GM12875 (cell line): Measurements from ENCODE around the gene GLT6D1.
"Not testable (repeated sequence)": the region's sequence is repeated elsewhere in the genome, so short reads cannot be mapped to it uniquely, and the experiment has no call there.

Experiments used
- H3K4me3 ChIP-seq: one replicate; pipeline ENCODE4 v1.5.1; 2011; ENCODE audit warnings: low read depth, low read length, control low read depth
- TF ChIP-seq, protein P1 (sequence below): IDR thresholded peaks from 2 replicates; pipeline ENCODE4 v1.5.1; 2011; ENCODE audit warnings: low read depth, mild to moderate bottlenecking, control low read depth, inconsistent platforms, low read length, moderate library complexity, borderline replicate concordance; ENCODE audit not compliant: insufficient read depth

Gene GLT6D1

DNA sequence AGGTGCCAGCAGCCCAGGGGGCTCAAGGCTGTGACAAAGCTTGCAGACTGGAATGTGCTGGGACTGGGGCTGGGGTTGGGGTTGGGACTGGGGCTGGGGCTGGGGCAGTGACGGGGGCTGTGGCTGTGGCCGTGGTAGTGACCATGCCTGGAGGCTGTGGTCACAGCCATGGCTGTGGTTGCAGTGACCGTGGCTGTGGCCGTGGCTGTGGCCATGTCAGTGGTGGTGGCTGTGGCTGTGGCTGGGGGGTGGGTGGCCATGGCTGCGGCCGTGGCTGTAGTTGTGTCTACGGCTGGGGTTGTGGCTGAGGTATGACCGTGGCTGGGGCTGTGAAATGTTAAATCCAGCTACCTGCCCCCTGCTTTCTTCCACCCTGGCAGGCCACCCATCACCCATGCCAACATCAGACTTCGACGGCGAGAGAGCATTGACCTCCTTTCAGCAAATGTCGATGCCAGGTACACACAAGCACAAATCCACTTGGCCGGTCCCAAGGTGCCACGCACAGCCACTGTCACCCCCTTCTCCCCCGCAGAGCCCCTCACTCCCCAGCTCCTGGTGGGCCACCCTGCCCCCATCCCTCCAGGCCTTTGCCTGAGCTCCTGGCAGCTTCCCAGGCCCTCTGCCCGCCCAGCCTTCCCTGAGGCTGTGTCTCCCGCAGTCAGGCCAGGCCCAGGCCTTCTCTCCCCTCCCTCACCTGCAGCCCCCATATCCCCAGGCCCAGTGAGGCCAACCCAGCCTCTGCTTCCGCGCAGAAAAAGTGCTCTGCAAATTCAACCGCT is 39.1 kb upstream of the GLT6D1 start:
- no peak overlapping the region for H3K4me3 ChIP-seq
- TF ChIP-seq, protein P1, sequence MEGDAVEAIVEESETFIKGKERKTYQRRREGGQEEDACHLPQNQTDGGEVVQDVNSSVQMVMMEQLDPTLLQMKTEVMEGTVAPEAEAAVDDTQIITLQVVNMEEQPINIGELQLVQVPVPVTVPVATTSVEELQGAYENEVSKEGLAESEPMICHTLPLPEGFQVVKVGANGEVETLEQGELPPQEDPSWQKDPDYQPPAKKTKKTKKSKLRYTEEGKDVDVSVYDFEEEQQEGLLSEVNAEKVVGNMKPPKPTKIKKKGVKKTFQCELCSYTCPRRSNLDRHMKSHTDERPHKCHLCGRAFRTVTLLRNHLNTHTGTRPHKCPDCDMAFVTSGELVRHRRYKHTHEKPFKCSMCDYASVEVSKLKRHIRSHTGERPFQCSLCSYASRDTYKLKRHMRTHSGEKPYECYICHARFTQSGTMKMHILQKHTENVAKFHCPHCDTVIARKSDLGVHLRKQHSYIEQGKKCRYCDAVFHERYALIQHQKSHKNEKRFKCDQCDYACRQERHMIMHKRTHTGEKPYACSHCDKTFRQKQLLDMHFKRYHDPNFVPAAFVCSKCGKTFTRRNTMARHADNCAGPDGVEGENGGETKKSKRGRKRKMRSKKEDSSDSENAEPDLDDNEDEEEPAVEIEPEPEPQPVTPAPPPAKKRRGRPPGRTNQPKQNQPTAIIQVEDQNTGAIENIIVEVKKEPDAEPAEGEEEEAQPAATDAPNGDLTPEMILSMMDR, result no peak

GRCh38 chr9:135677641-135678168 is 38.4 kb upstream of the GLT6D1 start:
- no peak overlapping the region for H3K4me3 ChIP-seq
- TF ChIP-seq, protein P1, result no peak

DNA sequence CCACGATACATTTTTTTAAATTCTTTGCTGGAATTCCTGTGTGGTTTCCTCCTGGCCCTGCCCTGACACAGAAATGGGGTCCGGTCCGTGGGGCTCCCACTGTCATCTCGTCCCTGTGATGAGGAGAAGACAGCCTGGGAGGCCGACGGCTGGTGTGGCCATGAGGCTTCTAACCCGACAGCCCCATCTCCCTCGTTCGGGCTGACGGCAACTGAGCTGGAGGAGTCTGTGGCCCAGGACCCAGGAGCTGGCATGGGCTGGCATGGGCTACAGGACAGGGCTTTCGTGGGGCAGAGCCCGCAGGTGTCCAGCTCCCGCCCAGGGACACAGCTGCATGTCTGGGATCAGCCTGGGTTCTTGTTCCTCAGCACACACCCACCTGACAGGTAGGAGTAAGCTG is 37.6 kb upstream of the GLT6D1 start:
- H3K4me3 ChIP-seq, result no peak overlapping the region
- TF ChIP-seq, protein P1, result no peak

DNA sequence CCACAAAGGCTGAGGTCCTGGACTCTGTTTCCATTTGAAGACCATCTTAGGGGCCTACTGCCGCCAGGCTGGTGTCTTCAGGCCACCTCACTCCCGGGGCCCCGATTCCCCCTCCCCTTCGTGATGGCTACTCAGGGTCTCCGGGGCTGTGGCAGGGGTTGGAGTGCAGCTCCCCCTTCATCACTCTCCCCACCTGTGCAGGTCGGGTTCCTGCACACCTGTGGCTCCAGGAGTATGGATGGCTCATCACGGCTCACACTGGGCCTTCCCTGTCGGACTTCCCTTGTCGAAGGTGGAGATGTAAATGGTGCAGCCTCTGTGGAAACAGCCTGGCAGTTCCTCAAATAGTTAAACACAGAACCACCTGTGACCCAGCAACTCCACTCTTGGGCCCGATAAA is 35.6 kb upstream of the GLT6D1 start:
- H3K4me3 ChIP-seq, result no peak overlapping the region
- TF ChIP-seq, protein P1, result no peak

DNA sequence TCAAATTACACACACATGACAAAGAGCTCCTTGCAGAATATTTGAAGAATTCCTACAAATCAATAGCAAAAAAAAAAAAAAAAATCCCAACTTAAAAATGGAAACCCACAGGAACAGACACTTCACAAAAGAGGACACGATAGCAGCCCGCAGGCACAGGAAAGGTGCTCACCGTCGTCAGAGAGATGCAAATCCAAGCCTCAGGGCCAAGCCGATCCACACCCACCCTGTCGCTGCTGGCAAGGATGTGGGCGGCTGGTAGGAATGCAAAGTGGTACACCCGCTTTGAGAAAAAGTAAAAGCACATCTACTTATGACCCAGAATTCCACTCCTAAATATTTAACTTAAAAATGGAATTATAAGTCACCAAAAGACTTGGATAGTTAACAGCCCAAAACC is 34.6 kb upstream of the GLT6D1 start:
- H3K4me3 ChIP-seq, result no peak overlapping the region
- TF ChIP-seq, protein P1, result no peak

DNA sequence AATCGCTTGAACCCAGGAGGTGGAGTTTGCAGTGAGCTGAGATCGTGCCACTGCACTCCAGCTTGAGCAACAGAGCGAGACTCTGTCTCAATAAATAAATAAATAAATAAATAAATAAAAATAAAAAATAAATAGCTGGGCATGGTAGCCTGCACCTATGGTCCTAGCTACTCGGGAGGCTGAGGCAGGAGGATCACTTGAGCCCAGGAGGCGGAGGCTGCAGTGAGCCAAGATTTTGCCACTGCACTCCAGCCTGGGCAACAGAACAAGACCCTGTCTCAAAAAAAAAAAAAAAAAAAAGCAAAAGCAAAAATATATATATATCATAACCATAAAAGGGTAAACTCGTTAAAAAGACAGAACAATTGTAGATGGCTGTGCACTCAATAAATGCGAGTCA is 33.4 kb upstream of the GLT6D1 start:
- H3K4me3 ChIP-seq, result not testable (repeated sequence)

GRCh38 chr9:135671591-135672041 is 32.3 kb upstream of the GLT6D1 start:
- no peak overlapping the region for H3K4me3 ChIP-seq
- TF ChIP-seq, protein P1, result no peak
